HepG2 (cell line): Measurements from ENCODE around the gene PARP15. TPM values are rescaled to one million over a fixed set of nuclear protein-coding genes. Genes with fewer than 3 reads are reported as not detected.

Experiments used
- ARNT ChIP-seq: fragments of 450-650 bp; IDR thresholded peaks from 2 replicates; pipeline ENCODE4 v1.6.1; 2017
- BCL6 ChIP-seq: IDR thresholded peaks from 2 replicates; pipeline ENCODE4 v1.6.1; 2016; ENCODE audit warnings: missing genetic modification reagents, missing compliant biosample characterization
- EED ChIP-seq: sonication (generic); formaldehyde crosslinking; IDR thresholded peaks from 2 replicates; pipeline ENCODE4 v1.5.0; 2020; ENCODE audit warnings: mild to moderate bottlenecking, missing genetic modification reagents
- ELF3 ChIP-seq: IDR thresholded peaks from 2 replicates; pipeline ENCODE4 v1.6.1; 2016; ENCODE audit warnings: missing genetic modification reagents, missing compliant biosample characterization
- HOXA9 ChIP-seq: sonication (generic); formaldehyde crosslinking; IDR thresholded peaks from 2 replicates; pipeline ENCODE4 v1.8.1; 2022; ENCODE audit warnings: missing genetic modification reagents, mild to moderate bottlenecking, moderate library complexity, borderline replicate concordance
- MAZ ChIP-seq, 2 experiments: sonication (generic) in 1 of 2; formaldehyde crosslinking in 1 of 2; IDR thresholded peaks; 2 replicates each; pipeline versions ENCODE4 v1.5.0 to v1.6.1; 2012 to 2020; ENCODE audit warnings: low read depth in 2 of 2, mild to moderate bottlenecking in 2 of 2, borderline replicate concordance in 1 of 2, improper control_type of control experiment in 1 of 2, low read length in 1 of 2, missing genetic modification reagents in 1 of 2, moderate library complexity in 1 of 2
- MIXL1 ChIP-seq: IDR thresholded peaks from 2 replicates; pipeline ENCODE4 v1.6.1; 2016
- RFX1 ChIP-seq: fragments of 450-650 bp; IDR thresholded peaks from 2 replicates; pipeline ENCODE4 v1.6.1; 2017
- RFX3 ChIP-seq: IDR thresholded peaks from 2 replicates; pipeline ENCODE4 v1.6.1; 2016; ENCODE audit warnings: missing biosample characterization, missing genetic modification reagents
- SALL1 ChIP-seq: sonication (generic); formaldehyde crosslinking; IDR thresholded peaks from 2 replicates; pipeline ENCODE4 v1.8.0; 2022; ENCODE audit warnings: mild to moderate bottlenecking, missing genetic modification reagents
- SRSF9 ChIP-seq: fragments of 200-400 bp; formaldehyde crosslinking; IDR thresholded peaks from 2 replicates; pipeline ENCODE4 v1.6.1; 2018; ENCODE audit warnings: borderline replicate concordance, mild to moderate bottlenecking, low read depth, low read length; ENCODE audit not compliant: insufficient read depth, poor library complexity, severe bottlenecking
- ZNF143 ChIP-seq: sonication (generic); formaldehyde crosslinking; IDR thresholded peaks from 2 replicates; pipeline ENCODE4 v1.4.0; 2020; ENCODE audit warnings: missing genetic modification reagents
- ZNF382 ChIP-seq: sonication (generic); formaldehyde crosslinking; IDR thresholded peaks from 2 replicates; pipeline ENCODE4 v1.5.0; 2020; ENCODE audit warnings: missing genetic modification reagents, mild to moderate bottlenecking, borderline replicate concordance
- ZNF446 ChIP-seq: sonication (generic); formaldehyde crosslinking; IDR thresholded peaks from 2 replicates; pipeline ENCODE4 v1.5.0; 2020; ENCODE audit warnings: mild to moderate bottlenecking, missing genetic modification reagents
- ZNF552 ChIP-seq: sonication (generic); formaldehyde crosslinking; IDR thresholded peaks from 2 replicates; pipeline ENCODE4 v1.9.0; 2022; ENCODE audit warnings: missing genetic modification reagents, mild to moderate bottlenecking, borderline replicate concordance
- ZNF609 ChIP-seq: sonication (generic); formaldehyde crosslinking; IDR thresholded peaks from 2 replicates; pipeline ENCODE4 v1.4.0; 2020; ENCODE audit warnings: mild to moderate bottlenecking, missing genetic modification reagents, borderline replicate concordance
- ZSCAN12 ChIP-seq: sonication (generic); formaldehyde crosslinking; IDR thresholded peaks from 2 replicates; pipeline ENCODE4 v1.9.0; 2021; ENCODE audit warnings: mild to moderate bottlenecking, missing genetic modification reagents
- polyA plus RNA-seq, 8 experiments: library from polyadenylated mRNA; depleted of rRNA in 3 of 8; stranded (reverse) in 7 of 8; unstranded in 1 of 8; fragments of >200 nt; fragmentation: Illumina TruSeq in 4 of 8; extraction: Trizol in 4 of 8; gene quantifications; 2 replicates each; pipeline versions ENCODE4 v1.2.1 to v1.2.3, GENCODE V29; 2011 to 2016; ENCODE audit warnings: low read depth in 4 of 8, missing spikeins in 1 of 8, mixed read lengths in 1 of 8; ENCODE audit not compliant: insufficient read depth in 1 of 8
- total RNA-seq, 5 experiments: library from RNA; depleted of rRNA; stranded (reverse); fragments of >200 nt; fragmentation: Illumina TruSeq; extraction: Trizol; gene quantifications; 2 replicates each; pipeline ENCODE4 v1.2.3, GENCODE V29; 2016; ENCODE audit warnings: low read depth in 1 of 5
- TF ChIP-seq, protein P1 (sequence below): sonication (generic); formaldehyde crosslinking; conservative IDR thresholded peaks from 2 replicates; pipeline ENCODE4 v1.8.0; 2022; ENCODE audit warnings: low read depth, missing genetic modification reagents
- TF ChIP-seq, protein P2 (sequence below): sonication (generic); formaldehyde crosslinking; IDR thresholded peaks from 2 replicates; pipeline ENCODE4 v1.8.0; 2022; ENCODE audit warnings: mild to moderate bottlenecking, missing genetic modification reagents, moderate library complexity
- TF ChIP-seq, protein P3 (sequence below): sonication (generic); formaldehyde crosslinking; IDR thresholded peaks from 2 replicates; pipeline ENCODE4 v1.5.1; 2020; ENCODE audit warnings: missing genetic modification reagents, mild to moderate bottlenecking, borderline replicate concordance

Gene PARP15
- total and polyA plus RNA-seq, 2 of the 13 experiments (the other 11 are each of a cell fraction or from before 2014, with no cell fraction given) = 0.02 TPM; not detected in 1

DNA sequence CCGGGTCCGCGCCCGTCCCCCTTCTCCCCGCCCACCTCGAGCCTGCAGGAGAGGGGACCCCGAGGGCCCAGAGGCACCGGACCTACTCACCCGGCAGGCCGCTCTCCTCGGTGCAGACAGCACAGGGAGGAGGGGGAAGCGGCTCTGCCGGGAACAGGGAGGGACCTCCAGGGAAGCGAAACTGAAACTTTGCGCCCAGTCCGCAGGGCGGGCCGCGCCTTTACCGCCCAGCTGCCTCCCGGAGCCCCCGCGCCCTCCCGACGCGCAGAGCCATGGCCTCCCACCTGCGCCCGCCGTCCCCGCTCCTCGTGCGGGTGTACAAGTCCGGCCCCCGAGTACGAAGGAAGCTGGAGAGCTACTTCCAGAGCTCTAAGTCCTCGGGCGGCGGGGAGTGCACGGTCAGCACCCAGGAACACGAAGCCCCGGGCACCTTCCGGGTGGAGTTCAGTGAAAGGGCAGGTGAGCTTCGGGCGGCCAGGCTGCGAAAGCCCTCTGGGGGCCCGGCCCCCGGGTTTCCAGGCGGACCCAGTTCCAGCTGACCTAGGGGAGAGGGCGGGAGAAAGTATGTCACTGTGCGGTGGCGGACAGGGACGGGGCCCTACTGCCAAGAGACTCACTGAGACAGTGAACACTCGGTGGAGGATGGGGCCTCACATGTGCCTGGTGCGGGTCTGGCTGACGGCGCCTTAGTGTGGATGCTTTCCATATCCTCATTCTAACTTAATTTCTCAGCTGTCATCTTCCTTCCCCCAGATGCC, 13.1 kb upstream of the PARP15 start, which contains the start of the genes DTX3L and PARP9 (continued):
- TF ChIP-seq ZSCAN12 (CRISPR knock-in tag) (no peak), MAZ (IDR thresholded peaks at IDR 0.05; ENCODE audit: borderline replicate concordance, low read depth, low read length) (peak; percentile 52; the same call in 1 of the 2 replicates), MAZ (CRISPR knock-in tag; IDR thresholded peaks at IDR 0.05; ENCODE audit: low read depth) (peak; percentile 89), MIXL1 (CRISPR knock-in tag) (no peak), SALL1 (CRISPR knock-in tag) (peak; percentile 78; the same call in 1 of the 2 replicates), ZNF446 (CRISPR knock-in tag) (peak; percentile 73; the same call in 1 of the 2 replicates), RFX3 (no peak), ZNF143 (CRISPR knock-in tag) (peak; percentile 44; the same call in 1 of the 2 replicates), ZNF609 (peak; percentile 67), SRSF9 (no peak), RFX1 (no peak), BCL6 (CRISPR knock-in tag) (peak; percentile 65), ZNF552 (CRISPR knock-in tag) (no peak), ZNF382 (CRISPR knock-in tag) (no peak), ELF3 (CRISPR knock-in tag) (peak; percentile 20; the same call in 1 of the 2 replicates), EED (no peak; the same call in none of the 2 replicates), ARNT (no peak), HOXA9 (CRISPR knock-in tag) (no peak)
- TF ChIP-seq, protein P1, sequence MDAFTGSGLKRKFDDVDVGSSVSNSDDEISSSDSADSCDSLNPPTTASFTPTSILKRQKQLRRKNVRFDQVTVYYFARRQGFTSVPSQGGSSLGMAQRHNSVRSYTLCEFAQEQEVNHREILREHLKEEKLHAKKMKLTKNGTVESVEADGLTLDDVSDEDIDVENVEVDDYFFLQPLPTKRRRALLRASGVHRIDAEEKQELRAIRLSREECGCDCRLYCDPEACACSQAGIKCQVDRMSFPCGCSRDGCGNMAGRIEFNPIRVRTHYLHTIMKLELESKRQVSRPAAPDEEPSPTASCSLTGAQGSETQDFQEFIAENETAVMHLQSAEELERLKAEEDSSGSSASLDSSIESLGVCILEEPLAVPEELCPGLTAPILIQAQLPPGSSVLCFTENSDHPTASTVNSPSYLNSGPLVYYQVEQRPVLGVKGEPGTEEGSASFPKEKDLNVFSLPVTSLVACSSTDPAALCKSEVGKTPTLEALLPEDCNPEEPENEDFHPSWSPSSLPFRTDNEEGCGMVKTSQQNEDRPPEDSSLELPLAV (CRISPR knock-in tag) = no peak
- TF ChIP-seq, protein P2, sequence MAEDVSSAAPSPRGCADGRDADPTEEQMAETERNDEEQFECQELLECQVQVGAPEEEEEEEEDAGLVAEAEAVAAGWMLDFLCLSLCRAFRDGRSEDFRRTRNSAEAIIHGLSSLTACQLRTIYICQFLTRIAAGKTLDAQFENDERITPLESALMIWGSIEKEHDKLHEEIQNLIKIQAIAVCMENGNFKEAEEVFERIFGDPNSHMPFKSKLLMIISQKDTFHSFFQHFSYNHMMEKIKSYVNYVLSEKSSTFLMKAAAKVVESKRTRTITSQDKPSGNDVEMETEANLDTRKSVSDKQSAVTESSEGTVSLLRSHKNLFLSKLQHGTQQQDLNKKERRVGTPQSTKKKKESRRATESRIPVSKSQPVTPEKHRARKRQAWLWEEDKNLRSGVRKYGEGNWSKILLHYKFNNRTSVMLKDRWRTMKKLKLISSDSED (CRISPR knock-in tag) = no peak
- TF ChIP-seq, protein P3, sequence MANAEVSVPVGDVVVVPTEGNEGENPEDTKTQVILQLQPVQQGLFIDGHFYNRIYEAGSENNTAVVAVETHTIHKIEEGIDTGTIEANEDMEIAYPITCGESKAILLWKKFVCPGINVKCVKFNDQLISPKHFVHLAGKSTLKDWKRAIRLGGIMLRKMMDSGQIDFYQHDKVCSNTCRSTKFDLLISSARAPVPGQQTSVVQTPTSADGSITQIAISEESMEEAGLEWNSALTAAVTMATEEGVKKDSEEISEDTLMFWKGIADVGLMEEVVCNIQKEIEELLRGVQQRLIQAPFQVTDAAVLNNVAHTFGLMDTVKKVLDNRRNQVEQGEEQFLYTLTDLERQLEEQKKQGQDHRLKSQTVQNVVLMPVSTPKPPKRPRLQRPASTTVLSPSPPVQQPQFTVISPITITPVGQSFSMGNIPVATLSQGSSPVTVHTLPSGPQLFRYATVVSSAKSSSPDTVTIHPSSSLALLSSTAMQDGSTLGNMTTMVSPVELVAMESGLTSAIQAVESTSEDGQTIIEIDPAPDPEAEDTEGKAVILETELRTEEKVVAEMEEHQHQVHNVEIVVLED (CRISPR knock-in tag) = peak; percentile 38; the same call in 1 of the 2 replicates
